VCaP (cell line): Measurements from ENCODE around the gene ADAM19.
A peak's percentile ranks its signal among the peaks of the same experiment; 100 is the strongest.
"Not testable (repeated sequence)": the region's sequence is repeated elsewhere in the genome, so short reads cannot be mapped to it uniquely, and the experiment has no call there.

ENCODE experiments used
- H3K27ac ChIP-seq: fragments of 450-650 bp; 2 replicates; pipeline ENCODE4 v1.5.1; 2017
- CTCF ChIP-seq: fragments of 450-650 bp; conservative IDR thresholded peaks from 2 replicates; pipeline ENCODE4 v1.5.1; 2017; ENCODE audit warnings: mild to moderate bottlenecking, moderate library complexity

The ADAM19 gene

GRCh38 chr5:157443041-157443549, 132.5 kb downstream of the ADAM19 start:
- no peak for TF ChIP-seq CTCF
- no peak overlapping the region for H3K27ac ChIP-seq

DNA sequence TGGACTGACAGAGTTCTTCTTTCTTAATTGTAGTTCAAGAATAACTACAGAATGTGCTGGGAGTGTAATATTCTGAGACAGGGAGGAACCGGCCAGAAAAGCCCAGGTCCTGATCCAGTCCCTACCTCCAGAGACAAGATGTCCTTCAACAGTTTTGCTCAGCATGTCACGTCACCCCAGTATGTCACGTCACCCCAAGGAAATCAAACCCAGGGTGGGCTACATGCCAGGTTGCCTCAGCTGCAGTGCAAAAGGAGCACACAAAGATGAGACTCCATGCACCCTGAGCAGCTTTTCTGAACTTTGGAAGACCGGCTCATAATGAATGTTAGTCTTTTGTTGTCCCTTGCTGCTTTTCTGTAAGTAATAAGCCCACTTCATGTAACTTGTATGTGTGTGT, 141.5 kb downstream of the ADAM19 start:
- TF ChIP-seq CTCF, result no peak
- H3K27ac ChIP-seq, result no peak overlapping the region

GRCh38 chr5:157431544-157432200, 143.9 kb downstream of the ADAM19 start:
- peak; percentile 75 for TF ChIP-seq CTCF
- peak overlapping the region; percentile 53 for H3K27ac ChIP-seq

DNA sequence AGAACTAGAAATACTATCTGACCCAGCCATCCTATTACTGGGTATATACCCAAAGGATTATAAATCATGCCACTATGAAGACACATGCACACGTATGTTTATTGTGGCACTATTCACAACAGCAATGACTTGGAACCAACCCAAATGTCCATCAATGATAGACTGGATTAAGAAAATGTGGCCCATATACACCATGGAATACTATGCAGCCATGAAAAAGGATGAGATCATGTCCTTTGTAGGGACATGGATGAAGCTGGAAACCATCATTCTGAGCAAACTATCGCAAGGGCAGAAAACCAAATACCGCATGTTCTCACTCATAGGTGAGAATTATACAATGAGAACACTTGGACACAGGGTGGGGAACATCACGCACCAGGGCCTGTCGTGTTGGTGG, 145.7 kb downstream of the ADAM19 start:
- H3K27ac ChIP-seq, result not testable (repeated sequence)
